NOMO-1 treated with DMSO at 0.1 percent for 48 hours (cell line): ENCODE measurements around the gene SPOCK2.
"Not testable (repeated sequence)": the region's sequence is repeated elsewhere in the genome, so short reads cannot be mapped to it uniquely, and the experiment has no call there.

ENCODE experiments used
- DNase-seq: peaks from one replicate; lab custom pipeline; 2025; ENCODE audit not compliant: unreplicated experiment; lab: John Stamatoyannopoulos, UW

SPOCK2 gene

GRCh38 chr10:72108830-72109635, 20.7 kb upstream of the SPOCK2 start:
- no peak for DNase-seq

GRCh38 chr10:72108004-72108370, 19.6 kb upstream of the SPOCK2 start:
- DNase-seq: not testable (repeated sequence)

- no peak for DNase-seq
Measured at GRCh38 chr10:72107325-72108003, 19.1 kb upstream of the SPOCK2 start.

- DNase-seq: no peak
Measured at GRCh38 chr10:72106896-72107295, 18.5 kb upstream of the SPOCK2 start.

GRCh38 chr10:72106154-72106849, 18.0 kb upstream of the SPOCK2 start:
- DNase-seq: no peak

- no peak for DNase-seq
Measured at GRCh38 chr10:72105710-72106109, 17.4 kb upstream of the SPOCK2 start.

- no peak for DNase-seq
Measured at GRCh38 chr10:72105098-72105475, 16.7 kb upstream of the SPOCK2 start.

- no peak for DNase-seq
Measured at GRCh38 chr10:72104472-72105097, 16.2 kb upstream of the SPOCK2 start.

- DNase-seq: no peak
Measured at GRCh38 chr10:72099600-72099921, 11.2 kb upstream of the SPOCK2 start.

- no peak for DNase-seq
Measured at GRCh38 chr10:72098836-72099599, 10.7 kb upstream of the SPOCK2 start.

- DNase-seq: no peak
Measured at GRCh38 chr10:72098301-72098835, 10.0 kb upstream of the SPOCK2 start.

- DNase-seq: no peak
Measured at GRCh38 chr10:72097448-72098300, 9.3 kb upstream of the SPOCK2 start.

- no peak for DNase-seq
Measured at GRCh38 chr10:72096115-72097000, 8.0 kb upstream of the SPOCK2 start.

GRCh38 chr10:72095195-72095594, 6.8 kb upstream of the SPOCK2 start:
- DNase-seq: no peak

GRCh38 chr10:72094574-72094973, 6.2 kb upstream of the SPOCK2 start:
- no peak for DNase-seq

GRCh38 chr10:72093450-72093849, 5.1 kb upstream of the SPOCK2 start:
- DNase-seq: no peak

GRCh38 chr10:72092987-72093386, 4.6 kb upstream of the SPOCK2 start:
- no peak for DNase-seq

GRCh38 chr10:72092171-72092924, 4.0 kb upstream of the SPOCK2 start:
- no peak for DNase-seq
